H1 (cell line): ENCODE data around the gene ZKSCAN8. TPM values are rescaled to one million over a fixed set of nuclear protein-coding genes. Genes with fewer than 3 reads are reported as not detected.

ENCODE experiments used
- CHD2 ChIP-seq: IDR thresholded peaks from 2 replicates; pipeline ENCODE4 v1.6.1; 2012; ENCODE audit warnings: low read length, improper control_type of control experiment
- GTF2F1 ChIP-seq: IDR thresholded peaks from 2 replicates; pipeline ENCODE4 v1.6.1; 2012; ENCODE audit warnings: low read depth, low read length, improper control_type of control experiment, borderline replicate concordance
- NRF1 ChIP-seq: IDR thresholded peaks from 2 replicates; pipeline ENCODE4 v1.6.1; 2011; ENCODE audit warnings: mild to moderate bottlenecking, low read depth, low read length, improper control_type of control experiment
- POLR2A ChIP-seq, 2 experiments: IDR thresholded peaks; 1 replicate in 1 of 2; 2 replicates in 1 of 2; pipeline ENCODE4 v1.6.1; 2011; ENCODE audit warnings: low read depth in 2 of 2, low read length in 2 of 2, mild to moderate bottlenecking in 2 of 2; ENCODE audit errors: control extremely low read depth in 1 of 2
- POU5F1 ChIP-seq: IDR thresholded peaks from 2 replicates; pipeline ENCODE4 v1.6.1; 2011; ENCODE audit warnings: low read depth, mild to moderate bottlenecking, low read length, moderate library complexity
- RBBP5 ChIP-seq: IDR thresholded peaks from 2 replicates; pipeline ENCODE4 v1.7.1; 2012; ENCODE audit warnings: low read depth, mild to moderate bottlenecking, inconsistent platforms, low read length, moderate library complexity, borderline replicate concordance
- SP2 ChIP-seq: IDR thresholded peaks from 2 replicates; pipeline ENCODE4 v1.6.1; 2012; ENCODE audit warnings: mild to moderate bottlenecking, low read length, inconsistent platforms
- polyA plus RNA-seq, 7 experiments: library from polyadenylated mRNA; depleted of rRNA in 3 of 7; stranded (reverse) in 5 of 7; unstranded in 2 of 7; fragments of >200 nt in 5 of 7; fragments of 200-250 nt in 2 of 7; gene quantifications; 1 replicate in 5 of 7; 2 replicates in 1 of 7; 4 replicates in 1 of 7; pipeline versions ENCODE4 v1.2.1 to v1.2.3, GENCODE V29; 2011 to 2013; ENCODE audit warnings: missing spikeins in 2 of 7, mixed read lengths in 2 of 7
- total RNA-seq: library from RNA; stranded (reverse); fragmentation: NEBNext Ultra II Directional; extraction: Animal tissue kit (Norgen Biotek cat#: 25700); gene quantifications from 2 replicates; pipeline ENCODE4 v1.2.1, GENCODE V29; 2021

The ZKSCAN8 gene
- total and polyA plus RNA-seq, 2 of the 8 experiments (the other 6 are each of a cell fraction or from before 2014, with no cell fraction given): 10.7 to 24.1 TPM

DNA sequence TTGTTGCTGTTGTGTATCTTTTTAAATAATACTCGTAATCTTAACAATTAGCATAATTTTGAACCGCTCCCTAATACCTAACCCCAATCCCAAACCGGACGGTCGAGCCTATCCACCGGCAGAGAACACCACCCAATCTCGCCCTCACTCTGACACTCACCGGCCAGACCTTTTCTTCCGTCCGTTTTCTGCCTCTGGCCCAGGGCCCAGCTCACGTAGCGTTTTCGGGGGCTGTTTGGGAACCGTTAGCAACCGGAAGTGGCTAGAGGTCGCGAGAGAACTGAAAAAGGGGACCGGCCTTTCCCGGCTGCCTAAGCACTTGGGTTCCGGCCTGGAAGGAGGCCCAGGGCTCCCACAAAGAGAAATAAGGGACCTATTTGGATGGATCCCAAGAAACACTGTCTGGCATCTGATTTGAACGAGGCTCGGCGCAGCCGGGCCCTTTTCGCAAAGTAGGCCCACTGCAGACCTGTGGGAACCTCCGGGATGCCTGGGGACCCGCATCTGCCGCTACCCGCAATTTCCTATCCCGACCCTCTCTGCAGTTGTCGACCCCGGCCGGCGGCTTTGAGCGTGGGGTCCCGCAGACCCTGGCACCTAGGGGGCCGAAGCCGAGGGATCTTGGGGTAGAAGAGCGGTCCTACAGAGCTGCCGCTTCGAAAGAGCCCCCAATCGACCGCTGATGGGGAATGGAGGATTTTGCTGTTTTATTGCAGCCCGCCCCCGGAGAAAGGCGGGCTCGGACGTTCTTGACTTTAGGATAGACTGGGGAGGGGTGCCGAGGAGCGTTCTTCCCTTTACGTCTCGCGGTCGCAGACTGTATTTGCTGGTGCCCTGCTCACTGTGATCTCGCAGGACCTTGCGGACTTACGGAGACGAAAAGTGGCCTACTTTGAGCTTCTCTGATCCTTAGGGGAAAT lies 4.8 kb upstream of the ZKSCAN8 start (continued):
- peak; percentile 55 for TF ChIP-seq SP2
- TF ChIP-seq NRF1: no peak
- TF ChIP-seq GTF2F1: peak; percentile 54; the same call in 1 of the 2 replicates
- peak; percentile 38; the same call in 1 of the 2 replicates for TF ChIP-seq CHD2
- no peak for TF ChIP-seq RBBP5
- peak; percentile 61; the same call in 1 of the 2 replicates for TF ChIP-seq POU5F1
- TF ChIP-seq POLR2A (IDR thresholded peaks at IDR 0.05; ENCODE audit: control extremely low read depth in 1 of 2, low read depth in 2 of 2, low read length in 2 of 2): peak; percentile 62 to 67
- TF ChIP-seq, all 59 proteins: peak for 30
